Panc1 (cell line): Measurements from ENCODE around the gene LSM2. TPM values are rescaled to one million over a fixed set of nuclear protein-coding genes. Genes with fewer than 3 reads are reported as not detected.

ENCODE experiments used
- ATAC-seq: fragments of 200-7000 bp; cut with Tn5 transposase; 2 replicates; pipeline ENCODE4 v1.9.1; 2020; ENCODE audit warnings: mild to moderate bottlenecking, moderate library complexity
- BruUV-seq: library from RNA; stranded (reverse); fragments of 400-500 nt; replicated peaks from 2 replicates; lab custom pipeline; 2021; lab: Mats Ljungman, UMichigan
- CTCF ChIA-PET: fragments of 300-600 bp; sonication (Branson Sonifier 250); formaldehyde crosslinking; loops from one replicate; lab custom pipeline; 2022; ENCODE audit warnings: antibody characterized with exemption; lab: Charles Lee
- POLR2A ChIA-PET: fragments of 300-600 bp; sonication (Branson Sonifier 250); formaldehyde crosslinking; loops from one replicate; lab custom pipeline; 2022; ENCODE audit warnings: antibody characterized with exemption; lab: Charles Lee
- DNase-seq: peaks from one replicate; pipeline ENCODE4 v3.0.0-alpha.2; 2010; ENCODE audit warnings: low read depth, low spot score
- H3K27ac ChIP-seq: 2 replicates; pipeline ENCODE4 v1.5.1; 2011; ENCODE audit warnings: mild to moderate bottlenecking, low read length, inconsistent platforms
- H3K27me3 ChIP-seq: fragments of 200-500 bp; sonication (Bioruptor generic); 2 replicates; pipeline ENCODE4 v1.6.0; 2014; ENCODE audit warnings: low read length, inconsistent platforms; ENCODE audit not compliant: control insufficient read depth, insufficient read depth
- H3K36me3 ChIP-seq: fragments of 200-500 bp; sonication (Bioruptor generic); 2 replicates; pipeline ENCODE4 v1.5.1; 2014; ENCODE audit warnings: inconsistent platforms, mild to moderate bottlenecking, low read length, moderate library complexity; ENCODE audit not compliant: control insufficient read depth, insufficient read depth
- H3K4me1 ChIP-seq: 2 replicates; pipeline ENCODE4 v1.5.1; 2011; ENCODE audit warnings: inconsistent platforms, mild to moderate bottlenecking, low read length, moderate library complexity; ENCODE audit not compliant: control insufficient read depth, insufficient read depth
- H3K4me3 ChIP-seq, 2 experiments: 2 replicates each; pipeline ENCODE4 v1.5.1; 2011 to 2012; ENCODE audit warnings: low read depth in 2 of 2, low read length in 2 of 2, mild to moderate bottlenecking in 2 of 2, inconsistent platforms in 1 of 2, moderate library complexity in 1 of 2
- H3K9me3 ChIP-seq: fragments of 200-500 bp; sonication (Bioruptor generic); 2 replicates; pipeline ENCODE4 v1.5.1; 2014; ENCODE audit warnings: low read depth, mild to moderate bottlenecking, inconsistent platforms, low read length, moderate library complexity; ENCODE audit not compliant: control insufficient read depth, insufficient read depth
- CTCF ChIP-seq: fragments of 450-650 bp; IDR thresholded peaks from 2 replicates; pipeline ENCODE4 v1.5.1; 2017; ENCODE audit warnings: mild to moderate bottlenecking
- POLR2AphosphoS5 ChIP-seq: IDR thresholded peaks from 2 replicates; pipeline ENCODE4 v1.6.1; 2012; ENCODE audit warnings: mild to moderate bottlenecking, low read depth, low read length, moderate library complexity
- REST ChIP-seq, 2 experiments: IDR thresholded peaks; 2 replicates each; pipeline ENCODE4 v1.6.1; 2011 to 2012; ENCODE audit warnings: low read depth in 2 of 2, control low read depth in 1 of 2, low read length in 1 of 2, mild to moderate bottlenecking in 1 of 2, moderate library complexity in 1 of 2; ENCODE audit not compliant: insufficient read depth in 1 of 2
- SIN3A ChIP-seq: IDR thresholded peaks from 2 replicates; pipeline ENCODE4 v1.6.1; 2012; ENCODE audit warnings: low read depth, mild to moderate bottlenecking, low read length, moderate library complexity, borderline replicate concordance; ENCODE audit not compliant: insufficient read depth
- TCF7L2 ChIP-seq: IDR thresholded peaks from 2 replicates; pipeline ENCODE4 v1.6.1; 2011; ENCODE audit warnings: mild to moderate bottlenecking, low read depth, low read length, inconsistent platforms
- in situ Hi-C: cut with HindIII; loops from 2 replicates; pipeline ENCODE4 v1.10.0; 2016; ENCODE audit warnings: low sequenced_read_pairs, low pct_unique_long_range_greater_than_20kb
- intact Hi-C: fragments of 100-400 bp; cut with micrococcal nuclease; formaldehyde crosslinking; loops from one replicate; pipeline ENCODE4 v1.10.0; 2022; ENCODE audit not compliant: unreplicated experiment
- total RNA-seq: library from RNA; stranded (reverse); gene quantifications from one replicate; pipeline ENCODE4 v1.2.1, GENCODE V29; 2021; ENCODE audit not compliant: unreplicated experiment

LSM2 gene
- total RNA-seq, 1 experiment from 2014 or later = 89.7 TPM

- DNase-seq (no peak), ATAC-seq (no peak)
- H3K27ac ChIP-seq = no peak overlapping the region
- H3K9me3 ChIP-seq = no peaks in the 10 kb centered on the region
- no TSS peak for BruUV-seq
- no peak overlapping the region for H3K4me3 ChIP-seq
- peaks cover 24% of the 10 kb centered on the region for H3K4me1 ChIP-seq
- TF ChIP-seq CTCF = no peak
- TF ChIP-seq SIN3A = no peak
- no peak for TF ChIP-seq POLR2AphosphoS5
- no peak for TF ChIP-seq TCF7L2
- TF ChIP-seq REST (IDR thresholded peaks at IDR 0.05; ENCODE audit: insufficient read depth in 1 of 2, low read depth in 2 of 2, low read length in 1 of 2) = no peak
- ChIA-PET CTCF (interaction anchor here (0.7 kb wide), 1 partner anchor 234 kb away, joined by 3 read pairs; the partner anchor contains the start of gene ATP6V1G2), POLR2A (no interaction called here)
- H3K36me3 ChIP-seq = no peaks in the 10 kb centered on the region
- H3K27me3 ChIP-seq = no peaks in the 10 kb centered on the region
- in situ Hi-C loops (no loop called here), intact Hi-C loops (no loop called here)
These were observed 26.1 kb downstream of the LSM2 start for GRCh38 chr6:31780507-31781243.

GRCh38 chr6:31779908-31780307, 26.9 kb downstream of the LSM2 start:
- ChIA-PET CTCF (interaction anchor here (0.7 kb wide), 1 partner anchor 233 kb away, joined by 3 read pairs; the partner anchor contains the start of gene ATP6V1G2), POLR2A (no interaction called here)
- H3K4me3 ChIP-seq = no peak overlapping the region
- ATAC-seq = no peak
- no peaks in the 10 kb centered on the region for H3K9me3 ChIP-seq
- H3K36me3 ChIP-seq = no peaks in the 10 kb centered on the region
- no peak for DNase-seq
- H3K27ac ChIP-seq = no peak overlapping the region
- no TSS peak for BruUV-seq
- intact Hi-C loops = loop anchor here (10.0 kb wide), 1 partner anchor 45 kb away; the partner anchor contains the start of gene HSPA1B
- H3K27me3 ChIP-seq = no peaks in the 10 kb centered on the region
- peaks cover 31% of the 10 kb centered on the region for H3K4me1 ChIP-seq
- in situ Hi-C loops = no loop called here
- TF ChIP-seq CTCF = no peak
- TF ChIP-seq POLR2AphosphoS5 = no peak
- TF ChIP-seq REST (IDR thresholded peaks at IDR 0.05; ENCODE audit: insufficient read depth in 1 of 2, low read depth in 2 of 2, low read length in 1 of 2) = no peak
- TF ChIP-seq TCF7L2 = no peak
- no peak for TF ChIP-seq SIN3A
